IMR-90 (cell line): ENCODE results near the gene PLEKHG1. TPM values are rescaled to one million over a fixed set of nuclear protein-coding genes. Genes with fewer than 3 reads are reported as not detected.
A peak's percentile ranks its signal among the peaks of the same experiment; 100 is the strongest.

Experiments
- ATAC-seq: fragments of 200-7000 bp; cut with Tn5 transposase; 2 replicates; pipeline ENCODE4 v1.9.1; 2020; ENCODE audit warnings: low read depth, mild to moderate bottlenecking, moderate library complexity
- BruUV-seq: library from RNA; stranded (reverse); fragments of 400-500 nt; replicated peaks from 2 replicates; lab custom pipeline; 2021; lab: Mats Ljungman, UMichigan
- CTCF ChIA-PET: fragments of 300-600 bp; formaldehyde crosslinking; extraction: SDS; loops from one replicate; lab custom pipeline; 2021; ENCODE audit warnings: antibody characterized with exemption; lab: Yijun Ruan, JAX
- POLR2A ChIA-PET: fragments of 300-600 bp; sonication (Branson Sonifier 250); formaldehyde crosslinking; loops from one replicate; lab custom pipeline; 2022; ENCODE audit warnings: antibody characterized with exemption; ENCODE audit not compliant: unreplicated experiment; lab: Charles Lee
- DNase-seq: peaks from one replicate; pipeline ENCODE4 v3.0.0; 2013
- H2AFZ ChIP-seq: replicated peaks from 2 replicates; pipeline ENCODE3; 2013; ENCODE audit warnings: low read length, mild to moderate bottlenecking; ENCODE audit not compliant: poor library complexity
- H2AK5ac ChIP-seq: 2 replicates; pipeline ENCODE4 v1.6.1; 2013; ENCODE audit warnings: low read depth, low read length, inconsistent platforms
- H2AK9ac ChIP-seq: replicated peaks from 2 replicates; pipeline ENCODE3; 2013; ENCODE audit warnings: mild to moderate bottlenecking, low read depth, low read length, moderate library complexity; ENCODE audit not compliant: poor library complexity
- H2BK120ac ChIP-seq: 2 replicates; pipeline ENCODE4 v1.6.1; 2013; ENCODE audit warnings: low read depth, low read length, inconsistent platforms
- H2BK15ac ChIP-seq: 3 replicates; pipeline ENCODE4 v1.6.1; 2013; ENCODE audit warnings: low read depth, low read length, inconsistent platforms
- H2BK20ac ChIP-seq: 2 replicates; pipeline ENCODE4 v1.6.1; 2013; ENCODE audit warnings: low read depth, mild to moderate bottlenecking, inconsistent platforms, low read length, moderate library complexity
- H2BK5ac ChIP-seq: 2 replicates; pipeline ENCODE4 v1.6.1; 2013; ENCODE audit warnings: mild to moderate bottlenecking, low read depth, low read length, inconsistent platforms; ENCODE audit not compliant: poor library complexity, severe bottlenecking
- H3K14ac ChIP-seq: replicated peaks from 2 replicates; pipeline ENCODE4 v1.6.1; 2013; ENCODE audit warnings: low read depth, low read length, inconsistent platforms
- H3K18ac ChIP-seq: 2 replicates; pipeline ENCODE4 v1.6.1; 2013; ENCODE audit warnings: low read depth, low read length, control low read depth
- H3K23ac ChIP-seq: 2 replicates; pipeline ENCODE4 v1.6.1; 2013; ENCODE audit warnings: low read depth, low read length, inconsistent platforms
- H3K27ac ChIP-seq: 2 replicates; pipeline ENCODE4 v1.5.1; 2013; ENCODE audit warnings: mild to moderate bottlenecking, control low read depth, low read length; ENCODE audit not compliant: insufficient read depth
- H3K27me3 ChIP-seq: 2 replicates; pipeline ENCODE4 v1.6.1; 2013; ENCODE audit warnings: low read length; ENCODE audit not compliant: control insufficient read depth, insufficient read depth
- H3K36me3 ChIP-seq: 2 replicates; pipeline ENCODE4 v1.6.1; 2013; ENCODE audit warnings: low read length, mixed read lengths; ENCODE audit not compliant: control insufficient read depth, insufficient read depth
- H3K4ac ChIP-seq: 2 replicates; pipeline ENCODE4 v1.6.1; 2013; ENCODE audit warnings: low read depth, low read length, inconsistent platforms
- H3K4me1 ChIP-seq: 2 replicates; pipeline ENCODE4 v1.6.1; 2013; ENCODE audit warnings: low read length, mixed read lengths; ENCODE audit not compliant: control insufficient read depth, insufficient read depth
- H3K4me2 ChIP-seq: 2 replicates; pipeline ENCODE4 v1.6.1; 2013; ENCODE audit warnings: low read depth, mild to moderate bottlenecking, control low read depth, low read length, moderate library complexity
- H3K4me3 ChIP-seq: 2 replicates; pipeline ENCODE4 v1.5.1; 2013; ENCODE audit warnings: low read depth, mild to moderate bottlenecking, control low read depth, low read length, moderate library complexity; ENCODE audit not compliant: insufficient read depth
- H3K56ac ChIP-seq: 2 replicates; pipeline ENCODE4 v1.6.1; 2013; ENCODE audit warnings: low read length, inconsistent platforms; ENCODE audit not compliant: insufficient read depth; ENCODE audit errors: extremely low read depth
- H3K79me1 ChIP-seq, 2 experiments: 2 replicates each; pipeline ENCODE4 v1.6.1; 2013; ENCODE audit warnings: low read length in 2 of 2, inconsistent platforms in 1 of 2, low read depth in 1 of 2
- H3K9ac ChIP-seq: 2 replicates; pipeline ENCODE4 v1.6.1; 2013; ENCODE audit warnings: low read depth, low read length, control low read depth
- H3K9me1 ChIP-seq: 2 replicates; pipeline ENCODE4 v1.6.1; 2013; ENCODE audit warnings: low read length, inconsistent platforms; ENCODE audit not compliant: insufficient read depth
- H3K9me3 ChIP-seq: 2 replicates; pipeline ENCODE4 v1.6.1; 2013; ENCODE audit warnings: low read length; ENCODE audit not compliant: control insufficient read depth, insufficient read depth
- H4K20me1 ChIP-seq: 2 replicates; pipeline ENCODE4 v1.6.1; 2013; ENCODE audit warnings: low read length, inconsistent platforms; ENCODE audit not compliant: insufficient read depth
- H4K5ac ChIP-seq: 2 replicates; pipeline ENCODE4 v1.6.1; 2013; ENCODE audit warnings: mild to moderate bottlenecking, low read depth, low read length, control low read depth
- H4K8ac ChIP-seq, 2 experiments: 2 replicates each; pipeline ENCODE4 v1.6.1; 2013; ENCODE audit warnings: low read depth in 2 of 2, low read length in 2 of 2, control low read depth in 1 of 2, inconsistent platforms in 1 of 2
- H4K91ac ChIP-seq: 2 replicates; pipeline ENCODE4 v1.6.1; 2013; ENCODE audit warnings: low read depth, low read length, inconsistent platforms; ENCODE audit not compliant: insufficient read depth
- CHD1 ChIP-seq: IDR thresholded peaks from 2 replicates; pipeline ENCODE4 v1.6.1; 2012; ENCODE audit warnings: low read depth, low read length, improper control_type of control experiment
- CTCF ChIP-seq: conservative IDR thresholded peaks from 2 replicates; pipeline ENCODE4 v1.5.1; 2012; ENCODE audit warnings: mild to moderate bottlenecking, low read depth, low read length, improper control_type of control experiment
- MAFK ChIP-seq: IDR thresholded peaks from 2 replicates; pipeline ENCODE4 v1.6.1; 2012; ENCODE audit warnings: low read depth, low read length, improper control_type of control experiment
- NFE2L2 ChIP-seq: fragments of 150-350 bp; IDR thresholded peaks from 2 replicates; pipeline ENCODE4 v1.6.1; 2016; ENCODE audit warnings: low read depth, mild to moderate bottlenecking, low read length
- POLR2A ChIP-seq: IDR thresholded peaks from 2 replicates; pipeline ENCODE4 v1.6.1; 2012; ENCODE audit warnings: mild to moderate bottlenecking, low read depth, low read length
- SMC3 ChIP-seq: fragments of 150-350 bp; IDR thresholded peaks from 2 replicates; pipeline ENCODE4 v1.6.1; 2016; ENCODE audit warnings: low read depth, mild to moderate bottlenecking, antibody characterized with exemption, low read length, moderate library complexity
- WGBS, 2 experiments: methylation state at CpG; one replicate each; pipeline versions ENCODE4 v1.1.5 to v1.1.7; 2013; ENCODE audit warnings: missing lambda C conversion rate in 2 of 2; ENCODE audit not compliant: insufficient read length in 1 of 2; ENCODE audit errors: extremely low coverage in 2 of 2; 5-methylcytosine and 5-hydroxymethylcytosine counted together
- dilution Hi-C: fragments of 300-500 bp; cut with HindIII; formaldehyde crosslinking; loops from one replicate; pipeline ENCODE4 v1.14.3; 2018; ENCODE audit warnings: low sequenced_read_pairs; ENCODE audit not compliant: unreplicated experiment
- in situ Hi-C: fragments of 300-500 bp; cut with MboI; formaldehyde crosslinking; loops from 3 replicates; pipeline ENCODE4 v1.14.3; 2019; ENCODE audit warnings: low sequenced_read_pairs, inconsistent platforms, mixed read lengths
- intact Hi-C: fragments of 100-400 bp; cut with micrococcal nuclease; formaldehyde crosslinking; loops from 2 replicates; pipeline ENCODE4 v1.10.0; 2022
- polyA plus RNA-seq, 3 experiments: library from polyadenylated mRNA; depleted of rRNA; stranded (reverse); fragments of >200 nt; gene quantifications; 2 replicates each; pipeline ENCODE4 v1.2.3, GENCODE V29; 2012; ENCODE audit warnings: low replicate concordance in 1 of 3
- total RNA-seq: library from RNA; depleted of rRNA; stranded (reverse); fragments of >200 nt; gene quantifications from 2 replicates; pipeline ENCODE4 v1.2.3, GENCODE V29; 2012

Gene PLEKHG1
- total and polyA plus RNA-seq, 2 of the 4 experiments (the other 2 are of a cell fraction): 0.09 to 0.36 TPM

DNA sequence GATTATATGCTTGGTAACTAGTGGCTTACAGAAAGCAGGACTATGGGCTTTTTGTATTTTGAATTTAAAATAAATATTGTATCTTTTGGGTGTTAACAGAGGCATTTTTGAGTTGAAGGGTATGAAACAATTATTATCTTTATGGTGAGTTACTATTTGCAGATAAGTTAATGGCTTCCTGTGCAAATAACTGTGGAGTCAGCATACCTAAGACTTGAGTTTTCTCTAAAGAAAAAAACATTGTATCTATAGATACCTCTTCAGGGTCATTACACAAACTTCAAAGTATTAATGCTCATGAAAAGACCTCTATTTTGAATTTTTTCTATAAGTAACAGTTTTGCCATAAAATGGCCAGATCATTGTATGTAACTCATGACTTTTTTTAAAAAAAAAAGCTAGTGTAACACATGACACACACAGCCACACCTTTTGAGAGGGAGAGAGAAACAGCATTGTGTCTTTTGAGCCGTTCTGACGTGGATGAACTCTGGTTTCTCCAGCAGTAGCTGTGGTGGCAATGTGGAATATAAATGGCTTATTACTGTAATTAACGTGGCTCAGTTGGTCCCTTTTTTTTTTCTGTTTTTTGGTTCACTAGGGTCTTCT is 36.3 kb downstream of the PLEKHG1 start:
- CTCF ChIA-PET: no interaction called here
- POLR2A ChIA-PET: no interaction called here

More for the DNA sequence above, 36.3 kb downstream of the PLEKHG1 start:
- Histone ChIP-seq H4K8ac (no peak overlapping the region), H3K9ac (no peak overlapping the region), H2AK5ac (no peak overlapping the region), H3K23ac (no peak overlapping the region), H3K4me1 (peaks cover 6% of the 10 kb centered on the region; the same call in 1 of the 2 replicates), H3K9me1 (no peaks in the 10 kb centered on the region), H3K9me3 (no peaks in the 10 kb centered on the region), H4K91ac (no peak overlapping the region), H3K4me3 (no peak overlapping the region), H2AFZ (no peak overlapping the region), H3K79me1 (no peaks in the 10 kb centered on the region), H3K4ac (no peak overlapping the region), H3K27ac (no peak overlapping the region), H3K14ac (no peak overlapping the region), H3K4me2 (no peak overlapping the region), H3K18ac (no peak overlapping the region), H2BK20ac (no peak overlapping the region), H4K5ac (no peak overlapping the region), H2BK120ac (no peak overlapping the region), H4K20me1 (no peaks in the 10 kb centered on the region), H2BK5ac (no peak overlapping the region), H2AK9ac (no peak overlapping the region), H3K56ac (no peak overlapping the region), H3K36me3 (no peaks in the 10 kb centered on the region), H2BK15ac (no peak overlapping the region), H3K27me3 (no peaks in the 10 kb centered on the region)
- BruUV-seq: no TSS peak
- in situ Hi-C loops: no loop called here
- TF ChIP-seq CTCF (no peak), SMC3 (no peak), POLR2A (no peak), NFE2L2 (no peak), CHD1 (no peak), MAFK (peak; percentile 29)
- WGBS, 2 experiments: no CpG with 5 or more reads among the region's 3 CpGs
- ATAC-seq (no peak), DNase-seq (no peak)
- intact Hi-C loops: no loop called here
- dilution Hi-C loops: no loop called here
